T-helper 1 cell (primary cell): ENCODE data around the gene SEC24A.
"Not testable (repeated sequence)": the region's sequence is repeated elsewhere in the genome, so short reads cannot be mapped to it uniquely, and the experiment has no call there.

ENCODE experiments used
- DNase-seq, 5 donors: peaks; one replicate each; pipeline ENCODE4 v3.0.0-alpha.2; 2012 to 2020

The SEC24A gene

GRCh38 chr5:134749415-134749814 lies 100.8 kb downstream of the SEC24A start:
- DNase-seq, result no peak

GRCh38 chr5:134758176-134758503 lies 109.6 kb downstream of the SEC24A start:
- DNase-seq, result no peak

- DNase-seq, result peak; percentile 87 to 94 (median 90)
These were observed 110.1 kb downstream of the SEC24A start, which contains the start of gene DDX46 for GRCh38 chr5:134758504-134759341. DDX46 (plus strand) TSS chr5:134758779; CDS start chr5:134758939, 160 bp downstream.

GRCh38 chr5:134767528-134768291 lies 119.1 kb downstream of the SEC24A start:
- not testable (repeated sequence) for DNase-seq

- DNase-seq, result no peak
These were observed 120.6 kb downstream of the SEC24A start for GRCh38 chr5:134769206-134769605.

GRCh38 chr5:134772461-134773125 lies 124.0 kb downstream of the SEC24A start:
- no peak for DNase-seq

- no peak for DNase-seq
These were observed 128.8 kb downstream of the SEC24A start for GRCh38 chr5:134777366-134777765.
